ENCODE data around the gene KRTAP10-3.

DNA sequence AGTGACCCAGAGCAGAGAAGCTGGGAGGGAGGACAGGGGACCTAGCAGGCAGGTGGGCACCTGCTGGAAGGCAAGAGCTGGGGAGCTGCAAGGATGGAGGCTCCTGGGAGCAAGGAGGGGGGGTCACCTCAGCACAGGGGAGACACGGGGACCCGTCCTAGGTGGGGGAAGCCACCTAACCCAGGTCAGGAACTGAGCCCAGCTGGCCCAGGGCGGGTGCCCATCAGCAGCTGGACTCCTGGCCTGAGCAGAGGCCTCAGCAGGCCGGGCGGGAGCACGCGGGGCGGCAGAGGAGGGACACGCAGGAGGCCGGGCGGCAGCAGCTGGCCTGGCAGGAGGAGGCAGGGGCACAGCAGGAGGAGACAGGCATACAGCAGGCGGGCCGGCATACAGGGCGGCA is 19.5 kb downstream of the KRTAP10-3 start:
- TF ChIP-seq ZNF311 (tag by site-specific recombination; IDR thresholded peaks at IDR 0.05; ENCODE audit: borderline replicate concordance) (no peak), ZBTB8A (tag by site-specific recombination; IDR thresholded peaks at IDR 0.05) (no peak), ZBTB20 (tag by site-specific recombination; IDR thresholded peaks at IDR 0.05) (no peak), MYNN (tag by site-specific recombination; IDR thresholded peaks at IDR 0.05; ENCODE audit: borderline replicate concordance) (no peak), ZNF202 (tag by site-specific recombination; IDR thresholded peaks at IDR 0.05; ENCODE audit: borderline replicate concordance) (no peak), HOXD13 (CRISPR knock-in tag; IDR thresholded peaks at IDR 0.05; ENCODE audit: borderline replicate concordance) (no peak), ZFP41 (tag by site-specific recombination; IDR thresholded peaks at IDR 0.05; ENCODE audit: borderline replicate concordance) (no peak), ZNF747 (tag by site-specific recombination; IDR thresholded peaks at IDR 0.05) (no peak), ZNF514 (tag by site-specific recombination; IDR thresholded peaks at IDR 0.05) (no peak)
- TF ChIP-seq, protein P1, sequence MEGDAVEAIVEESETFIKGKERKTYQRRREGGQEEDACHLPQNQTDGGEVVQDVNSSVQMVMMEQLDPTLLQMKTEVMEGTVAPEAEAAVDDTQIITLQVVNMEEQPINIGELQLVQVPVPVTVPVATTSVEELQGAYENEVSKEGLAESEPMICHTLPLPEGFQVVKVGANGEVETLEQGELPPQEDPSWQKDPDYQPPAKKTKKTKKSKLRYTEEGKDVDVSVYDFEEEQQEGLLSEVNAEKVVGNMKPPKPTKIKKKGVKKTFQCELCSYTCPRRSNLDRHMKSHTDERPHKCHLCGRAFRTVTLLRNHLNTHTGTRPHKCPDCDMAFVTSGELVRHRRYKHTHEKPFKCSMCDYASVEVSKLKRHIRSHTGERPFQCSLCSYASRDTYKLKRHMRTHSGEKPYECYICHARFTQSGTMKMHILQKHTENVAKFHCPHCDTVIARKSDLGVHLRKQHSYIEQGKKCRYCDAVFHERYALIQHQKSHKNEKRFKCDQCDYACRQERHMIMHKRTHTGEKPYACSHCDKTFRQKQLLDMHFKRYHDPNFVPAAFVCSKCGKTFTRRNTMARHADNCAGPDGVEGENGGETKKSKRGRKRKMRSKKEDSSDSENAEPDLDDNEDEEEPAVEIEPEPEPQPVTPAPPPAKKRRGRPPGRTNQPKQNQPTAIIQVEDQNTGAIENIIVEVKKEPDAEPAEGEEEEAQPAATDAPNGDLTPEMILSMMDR (tag by site-specific recombination; IDR thresholded peaks at IDR 0.05) = no peak
- TF ChIP-seq, protein P2, sequence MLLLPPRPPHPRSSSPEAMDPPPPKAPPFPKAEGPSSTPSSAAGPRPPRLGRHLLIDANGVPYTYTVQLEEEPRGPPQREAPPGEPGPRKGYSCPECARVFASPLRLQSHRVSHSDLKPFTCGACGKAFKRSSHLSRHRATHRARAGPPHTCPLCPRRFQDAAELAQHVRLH (tag by site-specific recombination; IDR thresholded peaks at IDR 0.05) = no peak
- TF ChIP-seq, protein P3, sequence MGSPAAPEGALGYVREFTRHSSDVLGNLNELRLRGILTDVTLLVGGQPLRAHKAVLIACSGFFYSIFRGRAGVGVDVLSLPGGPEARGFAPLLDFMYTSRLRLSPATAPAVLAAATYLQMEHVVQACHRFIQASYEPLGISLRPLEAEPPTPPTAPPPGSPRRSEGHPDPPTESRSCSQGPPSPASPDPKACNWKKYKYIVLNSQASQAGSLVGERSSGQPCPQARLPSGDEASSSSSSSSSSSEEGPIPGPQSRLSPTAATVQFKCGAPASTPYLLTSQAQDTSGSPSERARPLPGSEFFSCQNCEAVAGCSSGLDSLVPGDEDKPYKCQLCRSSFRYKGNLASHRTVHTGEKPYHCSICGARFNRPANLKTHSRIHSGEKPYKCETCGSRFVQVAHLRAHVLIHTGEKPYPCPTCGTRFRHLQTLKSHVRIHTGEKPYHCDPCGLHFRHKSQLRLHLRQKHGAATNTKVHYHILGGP (tag by site-specific recombination; IDR thresholded peaks at IDR 0.05) = no peak
